PC-9 (cell line): ENCODE measurements around the gene CHURC1. TPM values are rescaled to one million over a fixed set of nuclear protein-coding genes. Genes with fewer than 3 reads are reported as not detected.

Source experiments
- BruUV-seq: library from RNA; stranded (reverse); fragments of 400-500 nt; replicated peaks from 2 replicates; lab custom pipeline; 2021; lab: Mats Ljungman, UMichigan
- CTCF ChIA-PET: fragments of 300-600 bp; sonication (Branson Sonifier 250); formaldehyde crosslinking; loops from one replicate; lab custom pipeline; 2022; ENCODE audit warnings: antibody characterized with exemption; lab: Charles Lee
- POLR2A ChIA-PET: fragments of 300-600 bp; sonication (Branson Sonifier 250); formaldehyde crosslinking; loops from one replicate; lab custom pipeline; 2022; ENCODE audit warnings: antibody characterized with exemption; ENCODE audit not compliant: unreplicated experiment; lab: Charles Lee
- DNase-seq, 2 experiments: peaks; one replicate each; pipeline versions ENCODE4 v3.0.0 to v3.0.0-alpha.2; 2015 to 2022; ENCODE audit warnings: mixed read lengths in 1 of 2
- H2AFZ ChIP-seq: fragments of 200-600 bp; sonication (generic); 2 replicates; pipeline ENCODE4 v1.8.1; 2017; ENCODE audit warnings: antibody characterized with exemption
- H3F3A ChIP-seq: fragments of 200-600 bp; sonication (generic); 2 replicates; pipeline ENCODE4 v1.8.1; 2017; ENCODE audit warnings: antibody characterized with exemption, mild to moderate bottlenecking, low read depth; ENCODE audit not compliant: insufficient read depth
- H3K27ac ChIP-seq: fragments of 200-600 bp; sonication (generic); 2 replicates; pipeline ENCODE4 v1.6.1; 2016; ENCODE audit warnings: mixed run types
- H3K27me3 ChIP-seq: fragments of 200-600 bp; sonication (generic); 2 replicates; pipeline ENCODE4 v1.6.1; 2016; ENCODE audit warnings: low read depth, mixed run types; ENCODE audit not compliant: insufficient read depth
- H3K36me3 ChIP-seq: fragments of 200-600 bp; sonication (generic); 2 replicates; pipeline ENCODE4 v1.6.1; 2016; ENCODE audit warnings: low read depth, mixed run types
- H3K4me1 ChIP-seq: fragments of 200-600 bp; sonication (generic); replicated peaks from 2 replicates; pipeline ENCODE4 v1.6.1; 2016; ENCODE audit warnings: mixed run types; ENCODE audit not compliant: insufficient read depth
- H3K4me2 ChIP-seq: fragments of 200-600 bp; sonication (generic); 2 replicates; pipeline ENCODE4 v1.6.1; 2017; ENCODE audit warnings: mixed run types
- H3K4me3 ChIP-seq: fragments of 200-600 bp; sonication (generic); 2 replicates; pipeline ENCODE4 v1.6.1; 2016; ENCODE audit warnings: mixed run types
- H3K79me2 ChIP-seq: fragments of 200-600 bp; sonication (generic); 2 replicates; pipeline ENCODE4 v1.6.1; 2017; ENCODE audit warnings: low read depth, mixed run types
- H3K9me2 ChIP-seq: fragments of 200-600 bp; sonication (generic); 2 replicates; pipeline ENCODE4 v1.8.1; 2017; ENCODE audit warnings: mild to moderate bottlenecking; ENCODE audit not compliant: insufficient read depth
- H3K9me3 ChIP-seq: fragments of 200-600 bp; sonication (generic); 2 replicates; pipeline ENCODE4 v1.8.1; 2016; ENCODE audit warnings: low read depth; ENCODE audit not compliant: insufficient read depth
- H4K20me1 ChIP-seq: fragments of 200-600 bp; sonication (generic); 2 replicates; pipeline ENCODE4 v1.8.1; 2017; ENCODE audit not compliant: insufficient read depth
- EZH2 ChIP-seq: fragments of 200-600 bp; sonication (generic); IDR thresholded peaks from 2 replicates; pipeline ENCODE4 v1.8.0; 2017; ENCODE audit warnings: antibody characterized with exemption, low read depth
- intact Hi-C: fragments of 100-400 bp; cut with micrococcal nuclease; formaldehyde crosslinking; loops from one replicate; pipeline ENCODE4 v1.10.0; 2022; ENCODE audit not compliant: unreplicated experiment
- total RNA-seq: library from RNA; stranded (reverse); gene quantifications from 2 replicates; pipeline ENCODE4 v1.2.3, GENCODE V29; 2021
- TF ChIP-seq, protein P1 (sequence below): fragments of 200-600 bp; sonication (generic); conservative IDR thresholded peaks from 2 replicates; pipeline ENCODE4 v1.6.1; 2017; ENCODE audit warnings: mixed run types, antibody characterized with exemption, mild to moderate bottlenecking, moderate library complexity

The CHURC1 gene
- total RNA-seq, 1 experiment from 2014 or later = 91.8 TPM

DNA sequence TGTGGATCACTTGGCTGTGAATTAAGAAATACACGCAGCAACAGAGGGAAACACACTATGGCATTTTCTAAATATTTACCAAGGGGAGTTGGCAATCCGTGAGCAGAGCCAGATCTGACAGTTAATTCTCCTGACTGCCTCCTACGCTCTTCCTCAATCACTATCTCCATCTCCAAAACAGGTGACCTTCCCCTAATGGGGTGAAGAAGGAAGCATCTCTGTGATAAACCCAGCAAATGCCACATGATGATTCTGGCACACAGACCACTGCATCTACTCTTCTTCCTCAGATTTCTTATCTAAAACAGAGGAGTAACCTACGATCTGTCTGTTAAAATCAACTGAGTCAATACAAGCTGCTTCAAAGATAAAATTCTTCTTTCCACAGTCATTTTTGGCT is 38.9 kb upstream of the CHURC1 start:
- no peak for DNase-seq
- H3K9me3 ChIP-seq = peaks cover 9% of the 10 kb centered on the region; the same call in 1 of the 2 replicates
- H3F3A ChIP-seq = peaks cover 12% of the 10 kb centered on the region; the same call in 1 of the 2 replicates
- H2AFZ ChIP-seq = no peak overlapping the region
- no peaks in the 10 kb centered on the region for H3K36me3 ChIP-seq
- ChIA-PET POLR2A (no interaction called here), CTCF (no interaction called here)
- TF ChIP-seq, protein P1, sequence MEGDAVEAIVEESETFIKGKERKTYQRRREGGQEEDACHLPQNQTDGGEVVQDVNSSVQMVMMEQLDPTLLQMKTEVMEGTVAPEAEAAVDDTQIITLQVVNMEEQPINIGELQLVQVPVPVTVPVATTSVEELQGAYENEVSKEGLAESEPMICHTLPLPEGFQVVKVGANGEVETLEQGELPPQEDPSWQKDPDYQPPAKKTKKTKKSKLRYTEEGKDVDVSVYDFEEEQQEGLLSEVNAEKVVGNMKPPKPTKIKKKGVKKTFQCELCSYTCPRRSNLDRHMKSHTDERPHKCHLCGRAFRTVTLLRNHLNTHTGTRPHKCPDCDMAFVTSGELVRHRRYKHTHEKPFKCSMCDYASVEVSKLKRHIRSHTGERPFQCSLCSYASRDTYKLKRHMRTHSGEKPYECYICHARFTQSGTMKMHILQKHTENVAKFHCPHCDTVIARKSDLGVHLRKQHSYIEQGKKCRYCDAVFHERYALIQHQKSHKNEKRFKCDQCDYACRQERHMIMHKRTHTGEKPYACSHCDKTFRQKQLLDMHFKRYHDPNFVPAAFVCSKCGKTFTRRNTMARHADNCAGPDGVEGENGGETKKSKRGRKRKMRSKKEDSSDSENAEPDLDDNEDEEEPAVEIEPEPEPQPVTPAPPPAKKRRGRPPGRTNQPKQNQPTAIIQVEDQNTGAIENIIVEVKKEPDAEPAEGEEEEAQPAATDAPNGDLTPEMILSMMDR = no peak
- TF ChIP-seq EZH2 = no peak
- no peak overlapping the region for H3K4me2 ChIP-seq
- no peaks in the 10 kb centered on the region for H3K79me2 ChIP-seq
- H3K27ac ChIP-seq = no peak overlapping the region
- H3K9me2 ChIP-seq = peaks cover 5% of the 10 kb centered on the region; the same call in 1 of the 2 replicates
- no TSS peak for BruUV-seq
- no peaks in the 10 kb centered on the region for H4K20me1 ChIP-seq
- intact Hi-C loops = loop anchor here (5.0 kb wide), 1 partner anchor 33 kb away; no protein-coding TSS in a partner anchor
- peaks cover 4% of the 10 kb centered on the region; the same call in 1 of the 2 replicates for H3K4me1 ChIP-seq
- no peak overlapping the region for H3K4me3 ChIP-seq
- H3K27me3 ChIP-seq = peaks cover 51% of the 10 kb centered on the region

DNA sequence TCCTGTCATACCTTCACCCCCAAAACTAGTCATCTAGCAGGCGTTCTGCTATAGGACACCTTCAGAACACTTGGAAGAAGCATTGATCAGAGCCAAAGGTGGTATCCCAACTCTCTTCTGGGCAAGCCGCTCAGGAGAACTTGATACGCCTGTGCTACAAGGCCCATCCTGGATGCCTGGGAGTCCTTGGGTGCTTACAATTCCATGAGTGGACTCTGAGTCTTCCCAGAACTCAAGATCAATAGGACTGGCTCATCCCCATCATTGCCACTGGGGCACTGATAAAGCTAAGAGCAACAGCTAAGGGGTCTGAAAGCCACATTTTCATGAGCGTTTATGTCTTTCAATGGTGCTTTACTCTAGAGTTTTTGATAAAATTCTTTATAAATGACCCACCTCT is 36.4 kb upstream of the CHURC1 start:
- Histone ChIP-seq H3K9me2 (peaks cover 5% of the 10 kb centered on the region; the same call in 1 of the 2 replicates), H3K79me2 (no peaks in the 10 kb centered on the region), H3K4me3 (no peak overlapping the region), H2AFZ (no peak overlapping the region), H3K27ac (no peak overlapping the region), H3K4me1 (peaks cover 4% of the 10 kb centered on the region; the same call in 1 of the 2 replicates), H3K9me3 (peaks cover 3% of the 10 kb centered on the region; the same call in 1 of the 2 replicates), H3K4me2 (no peak overlapping the region), H3K36me3 (no peaks in the 10 kb centered on the region), H3F3A (peaks cover 12% of the 10 kb centered on the region; the same call in 1 of the 2 replicates), H4K20me1 (no peaks in the 10 kb centered on the region), H3K27me3 (peaks cover 69% of the 10 kb centered on the region)
- no TSS peak for BruUV-seq
- CTCF ChIA-PET = no interaction called here
- intact Hi-C loops = loop anchor here (5.0 kb wide), 1 partner anchor 36 kb away; no protein-coding TSS in a partner anchor
- TF ChIP-seq, protein P1 = no peak
- TF ChIP-seq EZH2 = no peak
- POLR2A ChIA-PET = interaction anchor here (0.6 kb wide), 1 partner anchor 816 kb away, joined by 4 read pairs; no protein-coding TSS in a partner anchor
- no peak for DNase-seq

DNA sequence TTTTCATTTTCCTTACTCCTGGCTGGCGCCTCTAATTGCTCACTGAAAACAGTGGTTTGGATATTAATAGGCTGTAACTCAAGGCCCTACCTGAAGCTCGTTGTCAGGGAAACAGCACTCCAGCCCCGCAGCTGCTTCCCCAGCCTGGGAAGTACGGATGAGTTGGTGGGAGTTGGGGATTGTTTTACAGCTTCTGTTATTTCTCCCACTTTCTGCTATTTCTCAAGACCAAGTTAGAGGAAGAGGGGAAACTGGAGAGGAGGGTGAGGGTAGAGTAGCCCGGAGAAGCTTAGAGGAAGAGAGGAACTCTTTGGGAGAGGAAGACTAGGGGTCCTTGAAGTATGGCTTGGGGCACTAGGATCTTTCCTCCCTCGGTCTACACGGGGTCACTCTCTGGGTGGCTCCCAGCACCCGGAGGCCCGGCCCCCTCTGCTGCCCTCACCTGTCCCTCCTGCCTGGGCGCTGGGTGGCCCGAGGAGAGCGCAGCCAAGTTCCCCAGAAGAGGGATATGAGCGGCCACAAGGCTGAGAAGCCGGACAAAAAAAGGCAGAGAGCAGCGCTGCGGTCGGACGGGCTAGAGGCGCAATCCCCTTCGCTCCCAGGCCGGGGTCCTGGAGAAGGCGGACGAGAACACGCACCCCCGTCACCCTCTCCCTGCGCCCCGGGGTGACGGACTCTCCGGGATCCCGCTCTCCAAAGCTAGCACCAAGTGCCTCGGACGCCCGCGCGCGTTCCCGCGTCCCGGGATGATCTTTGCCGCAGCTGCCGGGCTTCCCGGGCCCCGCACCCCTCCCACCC is 35.2 kb upstream of the CHURC1 start:
- intact Hi-C loops = loop anchor here (5.0 kb wide), 1 partner anchor 37 kb away; no protein-coding TSS in a partner anchor
- TF ChIP-seq, protein P1 = no peak
- no peak for TF ChIP-seq EZH2
- Histone ChIP-seq H3K9me2 (peaks cover 5% of the 10 kb centered on the region; the same call in 1 of the 2 replicates), H2AFZ (peak overlapping the region; percentile 82), H3K4me1 (peaks cover 4% of the 10 kb centered on the region; the same call in 1 of the 2 replicates), H3K9me3 (no peaks in the 10 kb centered on the region), H3K27ac (no peak overlapping the region), H3K79me2 (no peaks in the 10 kb centered on the region), H3K27me3 (peaks cover 73% of the 10 kb centered on the region), H3F3A (peaks cover 11% of the 10 kb centered on the region; the same call in 1 of the 2 replicates), H3K4me3 (peak overlapping the region; percentile 91; the same call in 1 of the 2 replicates), H4K20me1 (no peaks in the 10 kb centered on the region), H3K4me2 (peak overlapping the region; percentile 88), H3K36me3 (no peaks in the 10 kb centered on the region)
- POLR2A ChIA-PET = no interaction called here
- BruUV-seq = no TSS peak
- DNase-seq = peak in 1 of 2 experiments; percentile 10
- CTCF ChIA-PET = interaction anchor here (0.7 kb wide), 1 partner anchor 10 kb away, joined by 4 read pairs; no protein-coding TSS in a partner anchor
